ENCODE results near the gene TUBA4A. TPM values are rescaled to one million over a fixed set of nuclear protein-coding genes. Genes with fewer than 3 reads are reported as not detected.

The TUBA4A gene
- total and polyA plus RNA-seq, 2 experiments from 2014 or later = 4.7 to 10.5 TPM

DNA sequence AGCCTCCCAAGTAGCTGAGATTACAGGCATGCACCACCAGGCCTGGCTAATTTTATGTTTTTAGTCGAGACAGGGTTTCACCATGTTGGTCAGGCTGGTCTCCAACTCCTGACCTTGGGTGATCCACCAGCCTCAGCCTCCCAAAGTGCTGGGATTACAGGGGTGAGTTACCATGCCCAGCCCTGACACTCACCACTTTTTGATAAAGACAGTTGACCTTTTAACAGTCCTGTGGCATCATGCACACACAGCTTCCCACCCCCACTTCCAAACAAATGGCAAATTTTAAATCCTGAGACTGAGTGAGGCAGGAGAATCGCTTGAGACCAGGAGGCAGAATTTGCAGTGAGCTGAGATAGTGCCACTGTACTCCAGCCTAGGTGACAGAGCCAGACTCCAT is 19.3 kb upstream of the TUBA4A start:
- TF ChIP-seq EZH2 (IDR thresholded peaks at IDR 0.05; ENCODE audit: borderline replicate concordance) (no peak), EZH2phosphoT487 (IDR thresholded peaks at IDR 0.05; ENCODE audit: low read depth, severe bottlenecking, unreplicated experiment) (no peak)
- TF ChIP-seq, protein P1, sequence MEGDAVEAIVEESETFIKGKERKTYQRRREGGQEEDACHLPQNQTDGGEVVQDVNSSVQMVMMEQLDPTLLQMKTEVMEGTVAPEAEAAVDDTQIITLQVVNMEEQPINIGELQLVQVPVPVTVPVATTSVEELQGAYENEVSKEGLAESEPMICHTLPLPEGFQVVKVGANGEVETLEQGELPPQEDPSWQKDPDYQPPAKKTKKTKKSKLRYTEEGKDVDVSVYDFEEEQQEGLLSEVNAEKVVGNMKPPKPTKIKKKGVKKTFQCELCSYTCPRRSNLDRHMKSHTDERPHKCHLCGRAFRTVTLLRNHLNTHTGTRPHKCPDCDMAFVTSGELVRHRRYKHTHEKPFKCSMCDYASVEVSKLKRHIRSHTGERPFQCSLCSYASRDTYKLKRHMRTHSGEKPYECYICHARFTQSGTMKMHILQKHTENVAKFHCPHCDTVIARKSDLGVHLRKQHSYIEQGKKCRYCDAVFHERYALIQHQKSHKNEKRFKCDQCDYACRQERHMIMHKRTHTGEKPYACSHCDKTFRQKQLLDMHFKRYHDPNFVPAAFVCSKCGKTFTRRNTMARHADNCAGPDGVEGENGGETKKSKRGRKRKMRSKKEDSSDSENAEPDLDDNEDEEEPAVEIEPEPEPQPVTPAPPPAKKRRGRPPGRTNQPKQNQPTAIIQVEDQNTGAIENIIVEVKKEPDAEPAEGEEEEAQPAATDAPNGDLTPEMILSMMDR (IDR thresholded peaks at IDR 0.05; ENCODE audit: poor library complexity) = no peak
- H3K4me1 ChIP-seq (ENCODE audit: insufficient read depth) = peaks cover 2% of the 10 kb centered on the region
- H2AFZ ChIP-seq = no peak overlapping the region
- no peak overlapping the region for H3K4me2 ChIP-seq
- H3K9me3 ChIP-seq (ENCODE audit: low read depth) = no peaks in the 10 kb centered on the region
- H3K4me3 ChIP-seq = no peak overlapping the region
- no peaks in the 10 kb centered on the region for H3K9me2 ChIP-seq (replicated peaks; ENCODE audit: insufficient read depth)
- DNase-seq (ENCODE audit: low spot score) = no peak
- H3K27me3 ChIP-seq = no peaks in the 10 kb centered on the region
- WGBS (ENCODE audit: low lambda C conversion rate, missing lambda C conversion rate) = 64% methylated on average over 2 of the region's 2 CpGs
- no peaks in the 10 kb centered on the region for H3K36me3 ChIP-seq (replicated peaks; ENCODE audit: insufficient read depth, low read depth)
- no peaks in the 10 kb centered on the region for H4K20me1 ChIP-seq (ENCODE audit: insufficient read depth, poor library complexity, severe bottlenecking)
- no peak overlapping the region for H3K27ac ChIP-seq
- no peaks in the 10 kb centered on the region for H3K79me2 ChIP-seq

DNA sequence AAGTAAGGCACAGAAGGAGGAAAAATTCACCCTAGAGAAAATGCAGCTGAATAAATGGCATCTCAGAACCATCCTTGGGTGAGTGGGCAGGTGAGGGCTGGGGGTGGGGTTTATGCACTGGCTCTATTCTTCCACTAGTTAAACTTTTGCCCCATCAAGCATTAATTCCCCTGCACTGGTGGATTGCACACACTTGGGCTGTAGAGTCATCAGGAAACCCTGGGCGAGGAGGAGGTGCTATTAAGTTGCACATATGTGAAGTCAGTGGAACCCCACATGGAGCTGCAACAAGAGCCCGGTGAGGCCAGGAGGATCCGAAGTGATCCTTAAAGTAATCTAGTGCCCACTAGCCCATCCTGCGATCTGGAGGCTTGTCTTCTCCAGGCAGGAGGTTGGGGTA is 18.6 kb upstream of the TUBA4A start:
- TF ChIP-seq EZH2phosphoT487 (IDR thresholded peaks at IDR 0.05; ENCODE audit: low read depth, severe bottlenecking, unreplicated experiment) (no peak), EZH2 (IDR thresholded peaks at IDR 0.05; ENCODE audit: borderline replicate concordance) (no peak)
- TF ChIP-seq, protein P1 (IDR thresholded peaks at IDR 0.05; ENCODE audit: poor library complexity) = no peak
- H3K4me2 ChIP-seq = no peak overlapping the region
- no peaks in the 10 kb centered on the region for H3K9me3 ChIP-seq (ENCODE audit: low read depth)
- H4K20me1 ChIP-seq (ENCODE audit: insufficient read depth, poor library complexity, severe bottlenecking) = no peaks in the 10 kb centered on the region
- no peak overlapping the region for H3K4me3 ChIP-seq
- no peaks in the 10 kb centered on the region for H3K27me3 ChIP-seq
- H3K36me3 ChIP-seq (replicated peaks; ENCODE audit: insufficient read depth, low read depth) = no peaks in the 10 kb centered on the region
- WGBS (ENCODE audit: low lambda C conversion rate, missing lambda C conversion rate) = 93% methylated on average over 4 of the region's 4 CpGs
- H3K4me1 ChIP-seq (ENCODE audit: insufficient read depth) = no peaks in the 10 kb centered on the region
- no peak overlapping the region for H3K27ac ChIP-seq
- DNase-seq (ENCODE audit: low spot score) = no peak
- H2AFZ ChIP-seq = no peak overlapping the region
- no peaks in the 10 kb centered on the region for H3K9me2 ChIP-seq (replicated peaks; ENCODE audit: insufficient read depth)
- H3K79me2 ChIP-seq = no peaks in the 10 kb centered on the region

DNA sequence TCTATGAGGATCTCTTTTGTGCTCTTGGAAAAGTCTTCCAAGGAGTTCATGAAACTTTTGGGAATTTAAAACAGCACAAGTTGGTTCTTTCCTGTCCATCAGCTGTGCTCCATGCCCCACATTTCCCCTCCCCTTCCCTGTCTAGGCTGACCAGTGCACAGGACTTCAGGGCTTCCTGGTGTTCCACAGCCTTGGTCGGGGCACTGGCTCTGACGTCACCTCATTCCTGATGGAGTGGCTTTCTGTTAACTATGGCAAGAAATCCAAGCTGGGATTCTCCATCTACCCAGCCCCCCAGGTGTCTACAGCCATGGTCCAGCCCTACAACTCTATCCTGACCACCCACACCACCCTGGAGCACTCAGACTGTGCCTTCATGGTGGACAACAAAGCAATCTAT is 17.3 kb upstream of the TUBA4A start:
- 88% methylated on average over 2 of the region's 2 CpGs for WGBS (ENCODE audit: low lambda C conversion rate, missing lambda C conversion rate)
- no peak for DNase-seq (ENCODE audit: low spot score)
- no peak overlapping the region for H3K4me2 ChIP-seq

More for the DNA sequence above, 17.3 kb upstream of the TUBA4A start:
- Histone ChIP-seq H2AFZ (no peak overlapping the region), H3K9me2 (replicated peaks; ENCODE audit: insufficient read depth) (no peaks in the 10 kb centered on the region), H3K27me3 (no peaks in the 10 kb centered on the region), H4K20me1 (ENCODE audit: insufficient read depth, poor library complexity, severe bottlenecking) (no peaks in the 10 kb centered on the region), H3K36me3 (replicated peaks; ENCODE audit: insufficient read depth, low read depth) (no peaks in the 10 kb centered on the region), H3K4me3 (no peak overlapping the region), H3K9me3 (ENCODE audit: low read depth) (no peaks in the 10 kb centered on the region), H3K4me1 (ENCODE audit: insufficient read depth) (no peaks in the 10 kb centered on the region), H3K27ac (no peak overlapping the region), H3K79me2 (no peaks in the 10 kb centered on the region)
- TF ChIP-seq, protein P1 (IDR thresholded peaks at IDR 0.05; ENCODE audit: poor library complexity) = no peak
- TF ChIP-seq EZH2 (IDR thresholded peaks at IDR 0.05; ENCODE audit: borderline replicate concordance) (no peak), EZH2phosphoT487 (IDR thresholded peaks at IDR 0.05; ENCODE audit: low read depth, severe bottlenecking, unreplicated experiment) (no peak)

All from hepatocyte (in vitro differentiated cells).